GM12874 (cell line): ENCODE data around the gene TMEM220.

Experiments
- CTCF ChIP-seq: IDR thresholded peaks from 2 replicates; pipeline ENCODE4 v1.5.1; 2011; ENCODE audit warnings: low read depth, mild to moderate bottlenecking, control low read depth, low read length, moderate library complexity; ENCODE audit not compliant: insufficient read depth

The TMEM220 gene

GRCh38 chr17:10699856-10700255, 30.0 kb downstream of the TMEM220 start:
- no peak for TF ChIP-seq CTCF

- TF ChIP-seq CTCF: no peak
Observed at GRCh38 chr17:10698096-10698818, 31.6 kb downstream of the TMEM220 start.

- peak; percentile 42; the same call in 1 of the 2 replicates for TF ChIP-seq CTCF
Observed at GRCh38 chr17:10697092-10698081, 32.4 kb downstream of the TMEM220 start, which contains the start of the genes ADPRM and SCO1. Gene ADPRM (plus strand): TSS chr17:10697594. CDS start chr17:10704927, 7,333 bp downstream. Gene SCO1 (minus strand): TSS chr17:10697533. CDS start chr17:10697507, 26 bp downstream.

GRCh38 chr17:10687499-10687898, 42.3 kb downstream of the TMEM220 start:
- no peak for TF ChIP-seq CTCF

- peak; percentile 37; the same call in 1 of the 2 replicates for TF ChIP-seq CTCF
Observed at GRCh38 chr17:10683853-10684252, 46.0 kb downstream of the TMEM220 start.

GRCh38 chr17:10681866-10682446, 47.9 kb downstream of the TMEM220 start:
- TF ChIP-seq CTCF: no peak

GRCh38 chr17:10674704-10675103, 55.1 kb downstream of the TMEM220 start:
- TF ChIP-seq CTCF: no peak
